Lower lobe of right lung (tissue), 2 donors: Measurements from ENCODE around the gene CSNK1G2. TPM values are rescaled to one million over a fixed set of nuclear protein-coding genes. Genes with fewer than 3 reads are reported as not detected.
A peak's percentile ranks its signal among the peaks of the same experiment; 100 is the strongest.

ENCODE experiments used
- ATAC-seq, 2 donors: fragments of 200-7000 bp; cut with Tn5 transposase; one replicate each; pipeline ENCODE4 v1.9.1; 2020 to 2022; ENCODE audit warnings: mild to moderate bottlenecking in 2 of 2, moderate library complexity in 2 of 2
- DNase-seq: peaks from one replicate; pipeline ENCODE4 v3.0.0-alpha.2; 2020
- H3K27ac ChIP-seq: fragments of 200-600 bp; one replicate; pipeline ENCODE4 v1.8.0; 2022
- H3K27me3 ChIP-seq: fragments of 200-600 bp; one replicate; pipeline ENCODE4 v1.8.0; 2022; ENCODE audit warnings: low read depth
- H3K36me3 ChIP-seq: fragments of 200-600 bp; one replicate; pipeline ENCODE4 v1.8.0; 2022; ENCODE audit warnings: mild to moderate bottlenecking
- H3K4me1 ChIP-seq: fragments of 200-600 bp; one replicate; pipeline ENCODE4 v1.8.0; 2022
- H3K4me3 ChIP-seq: fragments of 200-600 bp; one replicate; pipeline ENCODE4 v1.8.0; 2022; ENCODE audit warnings: mild to moderate bottlenecking
- H3K9me3 ChIP-seq: fragments of 200-600 bp; one replicate; pipeline ENCODE4 v1.8.0; 2022
- intact Hi-C: fragments of 100-400 bp; cut with DNase I; formaldehyde crosslinking; loops from one replicate; pipeline ENCODE4 v1.11.0; 2022
- total RNA-seq: library from RNA; stranded (reverse); fragmentation: NEBNext Ultra II Directional; extraction: Animal tissue kit (Norgen Biotek cat#: 25700); gene quantifications from one replicate; pipeline ENCODE4 v1.2.1, GENCODE V29; 2021
- TF ChIP-seq, protein P1 (sequence below): fragments of 200-600 bp; IDR thresholded peaks from one replicate; pipeline ENCODE4 v1.8.0; 2022; ENCODE audit warnings: antibody characterized with exemption, mild to moderate bottlenecking
- donor health status: DM: no; HTN: yes; CAD: no; lungs with severe emphysema.

Gene CSNK1G2
- total RNA-seq, 1 donor from 2014 or later: 55.4 TPM

GRCh38 chr19:1904860-1905109, 36.2 kb upstream of the CSNK1G2 start:
- no peaks in the 10 kb centered on the region for H3K36me3 ChIP-seq
- H3K9me3 ChIP-seq: no peaks in the 10 kb centered on the region
- H3K4me1 ChIP-seq: peaks cover 53% of the 10 kb centered on the region
- peak overlapping the region; percentile 67 for H3K4me3 ChIP-seq
- TF ChIP-seq, protein P1, sequence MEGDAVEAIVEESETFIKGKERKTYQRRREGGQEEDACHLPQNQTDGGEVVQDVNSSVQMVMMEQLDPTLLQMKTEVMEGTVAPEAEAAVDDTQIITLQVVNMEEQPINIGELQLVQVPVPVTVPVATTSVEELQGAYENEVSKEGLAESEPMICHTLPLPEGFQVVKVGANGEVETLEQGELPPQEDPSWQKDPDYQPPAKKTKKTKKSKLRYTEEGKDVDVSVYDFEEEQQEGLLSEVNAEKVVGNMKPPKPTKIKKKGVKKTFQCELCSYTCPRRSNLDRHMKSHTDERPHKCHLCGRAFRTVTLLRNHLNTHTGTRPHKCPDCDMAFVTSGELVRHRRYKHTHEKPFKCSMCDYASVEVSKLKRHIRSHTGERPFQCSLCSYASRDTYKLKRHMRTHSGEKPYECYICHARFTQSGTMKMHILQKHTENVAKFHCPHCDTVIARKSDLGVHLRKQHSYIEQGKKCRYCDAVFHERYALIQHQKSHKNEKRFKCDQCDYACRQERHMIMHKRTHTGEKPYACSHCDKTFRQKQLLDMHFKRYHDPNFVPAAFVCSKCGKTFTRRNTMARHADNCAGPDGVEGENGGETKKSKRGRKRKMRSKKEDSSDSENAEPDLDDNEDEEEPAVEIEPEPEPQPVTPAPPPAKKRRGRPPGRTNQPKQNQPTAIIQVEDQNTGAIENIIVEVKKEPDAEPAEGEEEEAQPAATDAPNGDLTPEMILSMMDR: no peak
- ATAC-seq (peak in 1 of 2 donors; percentile 0), DNase-seq (no peak)
- no peaks in the 10 kb centered on the region for H3K27me3 ChIP-seq
- H3K27ac ChIP-seq: peak overlapping the region; percentile 86
- intact Hi-C loops: no loop called here

DNA sequence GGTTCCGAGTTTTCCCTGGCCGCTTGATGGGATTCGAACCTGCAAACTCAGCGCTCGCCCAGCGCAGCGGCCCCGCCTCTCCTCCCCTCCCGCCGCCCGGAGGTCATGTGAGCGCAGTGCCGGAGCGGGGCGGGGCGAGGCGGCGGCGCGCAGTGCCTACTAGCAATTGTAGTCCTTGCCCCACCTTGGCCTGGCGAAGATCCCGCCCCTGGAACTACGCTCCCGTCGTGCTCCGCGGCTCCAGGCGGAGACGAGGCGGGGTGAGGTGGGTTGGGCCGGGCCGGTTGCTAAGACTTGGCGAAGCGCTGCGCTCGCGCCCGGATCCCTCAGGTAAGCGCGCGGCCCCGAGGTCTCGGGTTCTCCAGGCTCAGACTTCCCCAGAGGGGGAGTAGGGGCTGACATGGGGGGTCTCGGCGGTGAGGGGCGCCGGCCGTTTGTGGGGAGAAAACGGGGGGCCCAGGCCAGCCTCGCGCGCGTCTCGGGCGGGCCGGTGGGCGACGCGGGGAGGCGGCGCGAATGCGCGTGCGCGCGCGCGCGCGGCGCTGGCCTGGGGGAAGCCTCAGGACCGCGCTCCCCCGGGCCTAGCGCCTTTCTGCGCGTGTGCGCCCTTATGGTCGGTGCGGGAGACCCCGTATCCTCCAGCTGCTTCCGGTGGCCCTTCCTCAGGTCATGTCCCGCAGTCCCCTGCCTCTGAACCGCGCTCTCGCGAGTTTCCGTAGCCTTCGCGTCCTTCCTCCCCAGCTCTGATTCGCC, 35.7 kb upstream of the CSNK1G2 start, which contains the start of the genes ADAT3 and SCAMP4:
Gene ADAT3, plus strand, starts transcription at position 290 of the 753 bp plus-strand sequence. CDS start 6,649 bp downstream, outside the sequence.
Gene SCAMP4, plus strand, starts transcription at position 290 of the 753 bp plus-strand sequence. CDS start 9,621 bp downstream, outside the sequence.
- peak; percentile 96 to 97 for ATAC-seq
- DNase-seq: peak; percentile 100
- H3K36me3 ChIP-seq: no peaks in the 10 kb centered on the region
- peak within 1 kb of the TSS; percentile 67 for H3K4me3 ChIP-seq
- TF ChIP-seq, protein P1: no peak
- no peaks in the 10 kb centered on the region for H3K27me3 ChIP-seq
- H3K27ac ChIP-seq: peak within 1 kb of the TSS; percentile 86
- H3K4me1 ChIP-seq: peaks cover 58% of the 10 kb centered on the region
- no peaks in the 10 kb centered on the region for H3K9me3 ChIP-seq
- intact Hi-C loops: no loop called here

GRCh38 chr19:1905863-1906375, 35.1 kb upstream of the CSNK1G2 start:
- Histone ChIP-seq H3K27me3 (no peaks in the 10 kb centered on the region), H3K9me3 (no peaks in the 10 kb centered on the region), H3K4me3 (peak overlapping the region; percentile 67), H3K36me3 (no peaks in the 10 kb centered on the region), H3K4me1 (peaks cover 63% of the 10 kb centered on the region), H3K27ac (peak overlapping the region; percentile 86)
- ATAC-seq (no peak), DNase-seq (no peak)
- TF ChIP-seq, protein P1: no peak
- intact Hi-C loops: no loop called here

GRCh38 chr19:1906985-1907562, 33.9 kb upstream of the CSNK1G2 start:
- no peak for DNase-seq
- peaks cover 63% of the 10 kb centered on the region for H3K4me1 ChIP-seq
- intact Hi-C loops: no loop called here
- H3K27ac ChIP-seq: peak overlapping the region; percentile 53
- H3K27me3 ChIP-seq: no peaks in the 10 kb centered on the region
- no peaks in the 10 kb centered on the region for H3K9me3 ChIP-seq
- no peak overlapping the region for H3K4me3 ChIP-seq
- TF ChIP-seq, protein P1: no peak
- peaks cover under 1% of the 10 kb centered on the region for H3K36me3 ChIP-seq
- no peak for ATAC-seq

GRCh38 chr19:1907563-1908363, 33.2 kb upstream of the CSNK1G2 start:
- peaks cover 8% of the 10 kb centered on the region for H3K36me3 ChIP-seq
- no peaks in the 10 kb centered on the region for H3K27me3 ChIP-seq
- H3K27ac ChIP-seq: peak overlapping the region; percentile 53
- H3K4me3 ChIP-seq: peak overlapping the region; percentile 21
- ATAC-seq (peak in 1 of 2 donors; percentile 17), DNase-seq (no peak)
- intact Hi-C loops: no loop called here
- no peaks in the 10 kb centered on the region for H3K9me3 ChIP-seq
- peaks cover 63% of the 10 kb centered on the region for H3K4me1 ChIP-seq
- TF ChIP-seq, protein P1: no peak
